Left ventricle myocardium inferior (tissue), 1 donor: Measurements from ENCODE around the gene GCM1. TPM values are rescaled to one million over a fixed set of nuclear protein-coding genes. Genes with fewer than 3 reads are reported as not detected.

ENCODE experiments used
- DNase-seq: peaks from one replicate; pipeline ENCODE4 v3.0.0-alpha.2; 2020
- H3K27ac ChIP-seq: fragments of 200-600 bp; replicated peaks from 2 replicates; pipeline ENCODE4 v1.8.0; 2021
- H3K27me3 ChIP-seq: fragments of 200-600 bp; 2 replicates; pipeline ENCODE4 v1.8.0; 2021; ENCODE audit warnings: low read depth
- H3K36me3 ChIP-seq: fragments of 200-600 bp; 2 replicates; pipeline ENCODE4 v1.8.0; 2021
- H3K4me1 ChIP-seq: fragments of 200-600 bp; 2 replicates; pipeline ENCODE4 v1.8.0; 2021
- H3K4me3 ChIP-seq: fragments of 200-600 bp; 2 replicates; pipeline ENCODE4 v1.8.0; 2021; ENCODE audit warnings: mild to moderate bottlenecking, moderate library complexity
- H3K9me3 ChIP-seq: fragments of 200-600 bp; replicated peaks from 2 replicates; pipeline ENCODE4 v1.8.0; 2021
- CTCF ChIP-seq: fragments of 200-600 bp; IDR thresholded peaks from 2 replicates; pipeline ENCODE4 v1.8.0; 2021; ENCODE audit warnings: antibody characterized with exemption, mild to moderate bottlenecking, borderline replicate concordance
- intact Hi-C: fragments of 100-400 bp; cut with micrococcal nuclease; formaldehyde crosslinking; loops from one replicate; pipeline ENCODE4 v1.11.0; 2022
- total RNA-seq: library from RNA; stranded (reverse); fragmentation: NEBNext Ultra II Directional; extraction: Animal tissue kit (Norgen Biotek cat#: 25700); gene quantifications from one replicate; pipeline ENCODE4 v1.2.1, GENCODE V29; 2021
- donor health status: DM: no; HTN: yes; CAD: no; lungs with severe emphysema.

Gene GCM1
- total RNA-seq, 1 donor from 2014 or later: not detected

DNA sequence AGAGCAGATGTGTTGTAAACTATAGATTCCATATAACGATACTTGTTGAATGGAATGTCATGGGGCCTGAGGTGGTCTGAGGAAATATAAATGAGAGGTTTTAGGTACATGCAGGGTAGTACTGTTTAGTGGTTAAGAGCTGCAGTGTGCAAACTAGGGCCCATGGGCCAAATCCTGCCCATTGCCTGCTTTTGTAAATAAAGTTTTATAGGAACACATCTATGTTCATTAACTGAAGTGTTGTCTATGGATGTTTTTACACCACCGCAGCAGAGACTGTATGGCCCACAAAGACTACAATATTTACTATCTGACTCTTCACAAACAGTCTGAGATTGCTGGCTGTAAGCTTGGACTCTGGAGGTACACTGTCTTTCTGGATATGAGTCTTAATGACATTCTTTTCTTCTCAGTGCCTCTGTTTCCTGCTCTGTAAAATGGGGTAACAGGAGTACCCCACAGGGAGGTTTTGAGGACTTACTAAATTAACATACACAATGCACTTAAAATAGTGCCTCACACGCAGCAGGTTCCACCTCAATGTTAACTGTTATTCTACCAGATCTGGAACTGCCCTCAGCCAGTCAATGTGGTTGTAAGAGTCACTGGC, 12.5 kb downstream of the GCM1 start:
- H3K4me1 ChIP-seq: no peaks in the 10 kb centered on the region
- H3K36me3 ChIP-seq: no peaks in the 10 kb centered on the region
- no peak overlapping the region for H3K27ac ChIP-seq
- intact Hi-C loops: no loop called here
- H3K4me3 ChIP-seq: no peak overlapping the region
- H3K27me3 ChIP-seq: peaks cover 49% of the 10 kb centered on the region
- DNase-seq: no peak
- no peaks in the 10 kb centered on the region for H3K9me3 ChIP-seq
- no peak for TF ChIP-seq CTCF

DNA sequence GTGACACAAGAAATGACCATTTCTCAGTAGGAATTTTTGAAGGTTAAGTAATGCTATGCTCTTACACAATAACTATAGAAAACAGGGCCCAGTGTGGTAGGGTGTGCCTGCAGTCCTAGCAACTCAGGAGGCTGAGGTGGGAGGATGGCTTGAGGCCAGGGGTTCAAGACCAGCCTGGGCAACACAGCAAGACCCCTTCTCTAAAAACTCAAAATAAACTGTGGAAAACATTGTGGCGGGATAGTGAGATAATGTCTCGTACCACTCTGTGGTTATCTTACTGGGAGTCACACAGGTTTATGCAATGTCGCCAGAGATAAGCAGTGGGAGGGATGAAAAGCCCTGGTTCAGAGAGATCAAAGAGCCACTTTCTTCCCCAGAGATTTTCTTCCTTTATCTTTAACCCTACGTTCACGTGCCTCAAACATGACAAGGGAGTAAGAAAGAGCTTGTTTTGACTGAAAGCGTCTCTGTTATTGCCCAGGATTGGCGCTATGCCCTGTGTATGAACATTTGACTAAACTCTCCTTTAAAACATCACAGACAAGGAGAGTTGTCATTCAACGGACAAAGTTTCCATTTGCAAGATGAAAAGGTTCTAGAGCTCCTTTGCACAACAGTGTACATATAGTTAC, 13.9 kb downstream of the GCM1 start:
- no peak overlapping the region for H3K4me3 ChIP-seq
- no peak for TF ChIP-seq CTCF
- no peaks in the 10 kb centered on the region for H3K36me3 ChIP-seq
- intact Hi-C loops: no loop called here
- no peak for DNase-seq
- H3K27ac ChIP-seq: no peak overlapping the region
- H3K9me3 ChIP-seq: no peaks in the 10 kb centered on the region
- no peaks in the 10 kb centered on the region for H3K4me1 ChIP-seq
- H3K27me3 ChIP-seq: peaks cover 63% of the 10 kb centered on the region

DNA sequence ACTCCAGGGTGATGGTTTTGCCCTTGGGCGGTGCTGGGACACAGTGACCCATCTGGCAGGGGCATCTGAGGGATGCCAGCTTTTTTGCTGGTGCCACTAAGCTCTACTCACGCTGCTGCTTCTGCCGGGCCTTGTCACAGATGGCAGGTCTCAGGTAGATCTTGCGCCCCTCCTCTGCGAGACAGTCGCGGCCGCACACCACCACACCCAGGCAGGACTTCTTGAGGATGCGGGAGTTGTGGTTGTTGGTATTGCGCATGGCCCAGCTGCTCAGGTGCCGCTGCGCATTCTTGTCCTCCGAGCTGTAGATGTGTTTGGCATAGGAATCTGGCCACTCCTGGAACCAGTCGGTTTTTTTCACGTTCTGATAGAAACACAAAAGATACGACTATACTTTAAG, 14.7 kb downstream of the GCM1 start:
- TF ChIP-seq CTCF: no peak
- Histone ChIP-seq H3K27me3 (peaks cover 56% of the 10 kb centered on the region), H3K9me3 (no peaks in the 10 kb centered on the region), H3K4me3 (no peak overlapping the region), H3K27ac (no peak overlapping the region), H3K4me1 (no peaks in the 10 kb centered on the region), H3K36me3 (no peaks in the 10 kb centered on the region)
- intact Hi-C loops: no loop called here
- DNase-seq: no peak

GRCh38 chr6:53130569-53131290, 17.9 kb downstream of the GCM1 start:
- intact Hi-C loops: no loop called here
- TF ChIP-seq CTCF: no peak
- Histone ChIP-seq H3K27ac (no peak overlapping the region), H3K4me1 (no peaks in the 10 kb centered on the region), H3K36me3 (no peaks in the 10 kb centered on the region), H3K27me3 (peaks cover 52% of the 10 kb centered on the region), H3K4me3 (no peak overlapping the region), H3K9me3 (no peaks in the 10 kb centered on the region)
- no peak for DNase-seq

DNA sequence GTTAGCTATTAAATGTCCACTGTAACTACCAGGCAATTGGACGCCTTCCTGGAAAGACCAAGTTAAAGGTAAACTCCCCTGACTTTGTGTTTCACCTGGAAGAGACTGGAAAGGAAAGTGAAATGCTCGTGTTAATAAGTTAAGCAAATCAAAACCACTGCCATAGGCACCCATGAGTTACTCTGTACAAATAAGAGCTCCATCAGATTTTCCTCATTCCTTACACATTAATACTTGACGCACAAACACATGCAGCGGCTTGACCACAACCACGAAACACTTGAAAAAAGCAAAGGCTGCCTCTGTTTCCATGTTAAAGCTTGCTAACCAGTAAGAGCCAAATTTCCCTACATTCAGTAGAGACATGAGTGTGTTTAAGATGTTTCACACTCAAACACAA, 19.8 kb downstream of the GCM1 start:
- Histone ChIP-seq H3K27me3 (peaks cover 56% of the 10 kb centered on the region), H3K27ac (no peak overlapping the region), H3K4me3 (no peak overlapping the region), H3K4me1 (no peaks in the 10 kb centered on the region), H3K9me3 (no peaks in the 10 kb centered on the region), H3K36me3 (no peaks in the 10 kb centered on the region)
- intact Hi-C loops: no loop called here
- no peak for TF ChIP-seq CTCF
- DNase-seq: no peak
